Activated CD4-positive, alpha-beta T cell treated with anti-CD3 and anti-CD28 coated beads for 36 hours (primary cell): ENCODE results near the gene NVL. TPM values are rescaled to one million over a fixed set of nuclear protein-coding genes. Genes with fewer than 3 reads are reported as not detected.

Experiments
- ATAC-seq: fragments of 200-7000 bp; cut with Tn5 transposase; one replicate; pipeline ENCODE4 v1.10.0; 2021; ENCODE audit warnings: mild to moderate bottlenecking, moderate library complexity
- CTCF ChIA-PET: fragments of 350-600 bp; sonication (Branson Sonifier 250); formaldehyde crosslinking; loops from one replicate; lab custom pipeline; 2021; ENCODE audit warnings: antibody characterized with exemption; lab: Charles Lee
- POLR2A ChIA-PET: fragments of 350-600 bp; sonication (Branson Sonifier 250); formaldehyde crosslinking; loops from one replicate; lab custom pipeline; 2021; ENCODE audit warnings: antibody characterized with exemption, inconsistent platforms; lab: Charles Lee
- DNase-seq: peaks from one replicate; pipeline ENCODE4 v3.0.0-alpha.2; 2020
- H3K27ac Mint-ChIP-seq: one replicate; pipeline ENCODE4 v1.8.0; 2021; ENCODE audit warnings: mixed read lengths
- H3K27me3 Mint-ChIP-seq: one replicate; pipeline ENCODE4 v1.8.0; 2021; ENCODE audit warnings: mixed read lengths
- H3K36me3 Mint-ChIP-seq: one replicate; pipeline ENCODE4 v1.8.0; 2021; ENCODE audit warnings: low read depth, mixed read lengths
- H3K4me1 Mint-ChIP-seq: one replicate; pipeline ENCODE4 v1.8.0; 2021; ENCODE audit warnings: mixed read lengths
- H3K4me3 Mint-ChIP-seq: one replicate; pipeline ENCODE4 v1.8.0; 2021; ENCODE audit warnings: mild to moderate bottlenecking, moderate library complexity, mixed read lengths
- H3K9me3 Mint-ChIP-seq: one replicate; pipeline ENCODE4 v1.8.0; 2021; ENCODE audit warnings: low read depth, mixed read lengths
- intact Hi-C, 2 experiments: fragments of 100-400 bp; cut with DNase I in 1 of 2; cut with micrococcal nuclease in 1 of 2; formaldehyde crosslinking; loops; one replicate each; pipeline versions ENCODE4 v1.14.2 to v1.15.1; 2022 to 2024; cut with DNase I, micrococcal nuclease
- total RNA-seq, 2 experiments: library from RNA; stranded (reverse); gene quantifications; one replicate each; pipeline ENCODE4 v1.2.3, GENCODE V29; 2021

Gene NVL
- total RNA-seq, result 10 to 100 TPM; 34.2 to 44.1 TPM

DNA sequence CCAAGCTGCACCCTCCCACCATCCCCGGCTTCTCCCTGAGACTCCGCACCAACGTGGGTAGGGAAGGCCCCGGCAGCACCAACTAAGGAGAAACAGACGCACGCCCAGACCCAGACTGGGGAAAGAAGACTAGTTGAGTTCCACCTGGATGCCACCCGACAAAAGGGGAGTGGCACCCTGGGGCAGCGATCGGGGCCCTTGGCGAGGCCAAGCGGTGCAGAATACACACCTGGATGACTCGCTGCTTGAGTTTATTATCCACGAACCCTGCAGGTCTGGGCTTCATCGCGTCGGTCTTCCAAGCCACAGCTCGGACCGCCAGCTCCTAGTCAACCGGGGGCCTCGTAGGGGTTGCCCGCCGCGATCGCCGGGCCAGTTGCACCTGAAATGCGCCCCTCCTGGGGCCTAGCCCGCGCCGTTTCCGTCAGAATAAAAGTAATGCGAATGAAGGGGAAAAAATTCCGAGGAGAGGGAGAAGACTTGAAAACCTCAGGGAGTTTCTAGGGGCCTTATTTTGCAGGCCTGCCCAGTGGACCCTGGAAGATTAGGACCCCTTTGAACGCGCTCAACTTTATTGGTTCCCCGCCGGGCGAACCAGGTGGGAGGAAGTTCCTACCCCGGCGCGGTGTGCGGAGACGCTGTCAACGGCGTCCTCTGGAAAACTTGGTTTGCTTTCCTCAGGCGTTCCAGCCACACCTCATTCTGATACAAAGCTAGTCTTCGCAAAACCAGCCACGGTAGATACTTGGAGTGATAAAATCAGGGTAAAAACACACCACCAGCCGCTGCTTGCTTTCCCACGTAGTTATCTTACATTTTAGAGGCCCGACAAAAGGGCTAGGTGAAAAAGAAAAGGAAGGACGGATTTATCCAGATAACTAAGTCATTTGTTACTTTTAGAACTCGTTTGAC, at the start of gene NVL:
NVL (minus strand) TSS at position 331 of the 912 bp plus-strand sequence; CDS start at position 286, 45 bp downstream.
- ChIA-PET POLR2A (interaction anchor here (0.6 to 1.0 kb wide), 4 partner anchors 10 to 145 kb away, joined by 3 to 6 read pairs (median 4); no protein-coding TSS in a partner anchor), CTCF (interaction anchor here (0.5 to 2.1 kb wide), 10 partner anchors 11 to 223 kb away, joined by 3 to 7 read pairs (median 4); partner anchors contain the start of gene FBXO28)
- DNase-seq, result peak; percentile 89
- Mint-ChIP-seq H3K36me3 (peaks cover 2% of the 10 kb centered on the region), H3K9me3 (no peaks in the 10 kb centered on the region), H3K27me3 (no peaks in the 10 kb centered on the region), H3K4me1 (peaks cover 36% of the 10 kb centered on the region), H3K4me3 (peak within 1 kb of the TSS; percentile 88), H3K27ac (peak within 1 kb of the TSS; percentile 92)
- intact Hi-C loops, result loop anchor here (1.0 to 10.0 kb wide), 10 partner anchors 26 to 635 kb away; partner anchors contain the start of genes CNIH4 (in 2 of the 2), DEGS1 (in 2 of the 2), FBXO28 (in 1 of the 2) and TP53BP2 (in 1 of the 2)
- ATAC-seq, result peak; percentile 81

- no peak for DNase-seq
- no peak for ATAC-seq
- ChIA-PET CTCF (interaction anchor here (0.7 to 3.6 kb wide), 4 partner anchors 7 to 78 kb away, joined by 3 to 18 read pairs (median 4); no protein-coding TSS in a partner anchor), POLR2A (interaction anchor here (1.0 kb wide), 1 partner anchor 11 kb away, joined by 4 read pairs; no protein-coding TSS in a partner anchor)
- Mint-ChIP-seq H3K36me3 (peaks cover 60% of the 10 kb centered on the region), H3K4me3 (no peak overlapping the region), H3K9me3 (no peaks in the 10 kb centered on the region), H3K4me1 (peaks cover 86% of the 10 kb centered on the region), H3K27me3 (no peaks in the 10 kb centered on the region), H3K27ac (no peak overlapping the region)
- intact Hi-C loops, result loop anchor here in 1 of 2 experiments (2.0 kb wide), 1 partner anchor 56 kb away; the partner anchor contains the start of gene WDR26
Observed at GRCh38 chr1:224378855-224379631, 49.1 kb upstream of the NVL start.

DNA sequence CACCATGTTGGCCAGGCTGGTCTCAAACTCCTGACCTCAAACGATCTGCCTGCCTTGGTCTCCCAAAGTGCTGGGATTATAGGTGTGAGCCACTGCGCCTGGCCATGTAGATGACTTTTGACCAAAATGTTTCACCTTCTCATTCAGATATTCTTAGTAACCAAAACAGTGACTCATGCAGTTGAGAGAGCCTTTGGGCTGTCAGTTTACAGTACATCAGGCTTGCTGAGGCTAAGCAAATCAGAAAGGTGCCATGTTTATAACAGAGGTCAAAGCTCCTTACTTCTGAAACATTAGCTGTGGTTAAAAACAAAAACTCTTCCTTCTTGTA, 47.7 kb upstream of the NVL start:
- Mint-ChIP-seq H3K4me1 (peaks cover 94% of the 10 kb centered on the region), H3K36me3 (peaks cover 73% of the 10 kb centered on the region), H3K4me3 (no peak overlapping the region), H3K27me3 (no peaks in the 10 kb centered on the region), H3K9me3 (no peaks in the 10 kb centered on the region), H3K27ac (peak overlapping the region; percentile 82)
- DNase-seq, result peak; percentile 56
- intact Hi-C loops, result loop anchor here (1.0 to 2.0 kb wide), 3 partner anchors 15 to 57 kb away; partner anchors contain the start of gene WDR26 (in 1 of the 2)
- ATAC-seq, result peak; percentile 68
- ChIA-PET CTCF (no interaction called here), POLR2A (interaction anchor here (1.0 to 1.2 kb wide), 2 partner anchors 10 to 121 kb away, joined by 4 to 5 read pairs; no protein-coding TSS in a partner anchor)

DNA sequence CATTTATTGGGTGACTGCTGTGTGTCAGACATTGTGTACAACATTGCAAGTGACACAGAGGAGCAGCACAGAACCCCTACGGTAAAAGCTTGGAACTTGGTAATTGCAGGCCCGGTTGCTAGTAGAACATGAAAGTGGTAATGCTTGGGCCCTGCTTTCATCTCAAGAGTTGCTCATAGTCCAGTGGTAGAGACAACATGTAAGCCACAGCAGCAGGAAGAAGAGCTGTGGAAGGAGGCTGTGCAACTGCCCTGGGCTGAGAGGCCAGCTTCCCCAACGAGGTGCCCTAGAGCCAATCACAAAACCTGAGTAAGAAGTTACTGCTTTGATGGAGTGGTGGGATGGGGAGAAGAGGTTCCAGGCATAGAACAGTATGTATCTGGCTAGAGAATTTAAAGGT, 45.1 kb upstream of the NVL start:
- intact Hi-C loops, result no loop called here
- ATAC-seq (no peak), DNase-seq (no peak)
- no peak overlapping the region for H3K27ac Mint-ChIP-seq
- ChIA-PET CTCF (interaction anchor here (0.7 to 3.1 kb wide), 2 partner anchors 11 to 19 kb away, joined by 3 to 9 read pairs; partner anchors contain the start of gene CNIH4), POLR2A (interaction anchor here (1.2 kb wide), 1 partner anchor 9 kb away, joined by 3 read pairs; no protein-coding TSS in a partner anchor)
- H3K9me3 Mint-ChIP-seq, result no peaks in the 10 kb centered on the region
- peaks cover 86% of the 10 kb centered on the region for H3K4me1 Mint-ChIP-seq
- H3K27me3 Mint-ChIP-seq, result no peaks in the 10 kb centered on the region
- no peak overlapping the region for H3K4me3 Mint-ChIP-seq
- peaks cover 85% of the 10 kb centered on the region for H3K36me3 Mint-ChIP-seq

DNA sequence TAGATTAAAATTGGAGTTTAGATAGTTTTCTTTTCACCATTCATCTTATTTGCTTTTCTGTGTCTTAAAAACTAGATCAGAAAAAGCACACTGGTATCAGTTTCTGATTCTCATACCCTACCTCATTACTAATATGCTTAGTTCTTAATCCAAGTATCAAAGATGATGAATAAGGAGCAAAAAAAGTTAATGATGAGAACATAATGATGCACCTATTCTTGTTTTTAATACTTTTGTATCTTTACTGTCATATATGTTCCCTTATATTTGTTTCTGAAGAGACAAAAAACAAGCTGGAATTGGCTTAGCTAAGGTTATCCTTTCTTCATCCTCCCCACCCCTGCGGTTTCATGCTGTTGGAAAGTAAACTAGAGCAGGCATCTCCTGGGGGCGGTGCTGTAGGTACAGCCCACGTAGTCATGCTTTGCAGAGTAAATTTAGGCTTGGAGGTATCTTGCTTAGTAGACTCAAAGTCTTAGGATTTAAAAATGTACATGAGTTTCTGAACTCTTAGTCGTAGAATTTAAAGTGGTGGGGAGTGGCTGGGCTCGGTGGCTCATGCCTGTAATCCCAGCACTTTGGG, 43.1 kb upstream of the NVL start:
- intact Hi-C loops, result no loop called here

DNA sequence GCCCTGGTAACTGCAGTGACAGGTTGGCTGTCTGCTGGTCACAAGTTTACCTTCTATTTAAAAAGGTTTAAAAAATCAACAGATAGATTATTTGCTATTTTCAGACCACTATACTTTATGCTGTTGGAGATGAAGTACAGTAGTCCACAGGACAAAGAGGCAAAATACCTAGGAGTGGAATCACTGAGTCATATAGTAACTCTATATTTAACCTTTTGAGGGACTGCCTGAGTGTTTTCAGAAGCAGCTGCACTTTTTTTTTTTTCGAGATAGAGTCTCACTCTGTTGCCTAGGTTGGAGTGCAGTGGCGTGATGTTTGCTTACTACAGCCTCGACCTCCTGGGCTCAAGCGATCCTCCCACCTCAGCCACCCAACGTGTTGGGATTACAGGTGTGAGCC, 38.4 kb upstream of the NVL start:
- ChIA-PET CTCF (interaction anchor here (0.8 kb wide), 1 partner anchor 10 kb away, joined by 3 read pairs; no protein-coding TSS in a partner anchor), POLR2A (interaction anchor here (1.0 kb wide), 1 partner anchor 11 kb away, joined by 4 read pairs; no protein-coding TSS in a partner anchor)
- Mint-ChIP-seq H3K4me1 (peaks cover 66% of the 10 kb centered on the region), H3K36me3 (peaks cover 62% of the 10 kb centered on the region), H3K27ac (peak overlapping the region; percentile 51), H3K27me3 (no peaks in the 10 kb centered on the region), H3K9me3 (no peaks in the 10 kb centered on the region), H3K4me3 (no peak overlapping the region)
- intact Hi-C loops, result loop anchor here in 1 of 2 experiments (1.0 kb wide), 1 partner anchor 11 kb away; no protein-coding TSS in a partner anchor
- DNase-seq (peak; percentile 32), ATAC-seq (peak; percentile 75)

More for the DNA sequence above, 43.1 kb upstream of the NVL start:
- ATAC-seq, result peak; percentile 40
- H3K4me1 Mint-ChIP-seq, result peaks cover 84% of the 10 kb centered on the region
- peaks cover 82% of the 10 kb centered on the region for H3K36me3 Mint-ChIP-seq
- H3K4me3 Mint-ChIP-seq, result no peak overlapping the region
- H3K27ac Mint-ChIP-seq, result peak overlapping the region; percentile 63
- no peaks in the 10 kb centered on the region for H3K9me3 Mint-ChIP-seq
- CTCF ChIA-PET, result interaction anchor here (1.0 to 4.0 kb wide), 4 partner anchors 8 to 26 kb away, joined by 3 to 18 read pairs (median 8); no protein-coding TSS in a partner anchor
- no peaks in the 10 kb centered on the region for H3K27me3 Mint-ChIP-seq
- DNase-seq, result peak; percentile 38
- POLR2A ChIA-PET, result no interaction called here

DNA sequence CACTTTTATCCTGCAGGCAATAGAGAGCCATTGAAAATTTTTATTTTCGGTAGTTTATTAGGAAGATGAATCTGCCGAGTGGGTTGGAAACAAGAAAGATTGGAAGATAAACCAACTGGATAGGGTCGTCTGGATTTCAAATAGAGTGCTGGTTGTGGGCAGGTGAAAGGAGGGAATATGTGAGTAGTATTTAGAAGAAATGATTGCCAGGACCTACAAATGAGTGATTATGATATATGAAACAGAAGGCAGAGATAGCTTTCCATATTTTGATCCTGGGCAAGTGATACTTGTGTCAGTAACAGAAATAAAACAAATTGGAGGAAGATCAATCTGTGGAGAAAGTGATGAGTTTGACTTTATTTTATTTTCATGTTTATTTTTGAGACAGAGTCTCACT, 29.2 kb upstream of the NVL start:
- Mint-ChIP-seq H3K4me3 (no peak overlapping the region), H3K9me3 (no peaks in the 10 kb centered on the region), H3K4me1 (peaks cover 49% of the 10 kb centered on the region), H3K27ac (no peak overlapping the region), H3K27me3 (no peaks in the 10 kb centered on the region), H3K36me3 (peaks cover 32% of the 10 kb centered on the region)
- intact Hi-C loops, result loop anchor here in 1 of 2 experiments (5.0 kb wide), 1 partner anchor 512 kb away; the partner anchor contains the start of gene TP53BP2
- POLR2A ChIA-PET, result interaction anchor here (0.6 to 1.0 kb wide), 2 partner anchors 23 to 54 kb away, joined by 3 to 4 read pairs; no protein-coding TSS in a partner anchor
- DNase-seq, result no peak
- CTCF ChIA-PET, result interaction anchor here (1.3 to 2.7 kb wide), 3 partner anchors 14 to 243 kb away, joined by 3 to 10 read pairs (median 8); no protein-coding TSS in a partner anchor
- ATAC-seq, result no peak

- no peaks in the 10 kb centered on the region for H3K27me3 Mint-ChIP-seq
- intact Hi-C loops, result loop anchor here in 1 of 2 experiments (5.0 kb wide), 1 partner anchor 511 kb away; the partner anchor contains the start of gene TP53BP2
- H3K27ac Mint-ChIP-seq, result peak overlapping the region; percentile 89
Observed at GRCh38 chr1:224358237-224358636, 28.3 kb upstream of the NVL start.

GRCh38 chr1:224357626-224358124, 27.7 kb upstream of the NVL start:
- no peak for ATAC-seq
- H3K9me3 Mint-ChIP-seq, result no peaks in the 10 kb centered on the region
- peaks cover 36% of the 10 kb centered on the region for H3K4me1 Mint-ChIP-seq
- ChIA-PET POLR2A (interaction anchor here (1.1 kb wide), 1 partner anchor 74 kb away, joined by 7 read pairs; no protein-coding TSS in a partner anchor), CTCF (interaction anchor here (0.6 to 2.7 kb wide), 12 partner anchors 9 to 242 kb away, joined by 3 to 11 read pairs (median 5); no protein-coding TSS in a partner anchor)
- no peaks in the 10 kb centered on the region for H3K27me3 Mint-ChIP-seq
- H3K36me3 Mint-ChIP-seq, result peaks cover 22% of the 10 kb centered on the region
- intact Hi-C loops, result loop anchor here (1.0 to 5.0 kb wide), 5 partner anchors 11 to 510 kb away; partner anchors contain the start of genes TP53BP2 (in 1 of the 2) and WDR26 (in 1 of the 2)
- peak overlapping the region; percentile 89 for H3K27ac Mint-ChIP-seq
- DNase-seq, result no peak
- peak overlapping the region; percentile 80 for H3K4me3 Mint-ChIP-seq

More at GRCh38 chr1:224358237-224358636, 28.3 kb upstream of the NVL start:
- ATAC-seq (no peak), DNase-seq (no peak)
- ChIA-PET POLR2A (interaction anchor here (1.1 kb wide), 1 partner anchor 74 kb away, joined by 7 read pairs; no protein-coding TSS in a partner anchor), CTCF (interaction anchor here (0.6 to 2.7 kb wide), 12 partner anchors 9 to 242 kb away, joined by 3 to 11 read pairs (median 5); no protein-coding TSS in a partner anchor)
- Mint-ChIP-seq H3K4me3 (peak overlapping the region; percentile 80), H3K36me3 (peaks cover 25% of the 10 kb centered on the region), H3K4me1 (peaks cover 40% of the 10 kb centered on the region), H3K9me3 (no peaks in the 10 kb centered on the region)
